HG03175 (cell line): ENCODE data around the gene ZNF414.

ENCODE experiments used
- ATAC-seq: cut with Tn5 transposase; IDR thresholded peaks from one replicate; pipeline ENCODE4 v1.9.1; 2021; ENCODE audit warnings: mild to moderate bottlenecking, moderate library complexity; ENCODE audit not compliant: unreplicated experiment

The ZNF414 gene

GRCh38 chr19:8491574-8491973 is 22.4 kb downstream of the ZNF414 start:
- ATAC-seq, result no peak

- ATAC-seq, result no peak
These were observed 23.1 kb downstream of the ZNF414 start for GRCh38 chr19:8490873-8491272.

- no peak for ATAC-seq
These were observed 23.6 kb downstream of the ZNF414 start for GRCh38 chr19:8490395-8490760.

- ATAC-seq, result no peak
These were observed 24.2 kb downstream of the ZNF414 start for GRCh38 chr19:8489561-8490394.

GRCh38 chr19:8488365-8488764 is 25.6 kb downstream of the ZNF414 start:
- ATAC-seq, result no peak

GRCh38 chr19:8487137-8487851 is 26.7 kb downstream of the ZNF414 start:
- no peak for ATAC-seq

GRCh38 chr19:8486661-8487136 is 27.3 kb downstream of the ZNF414 start:
- ATAC-seq, result no peak

- no peak for ATAC-seq
These were observed 28.2 kb downstream of the ZNF414 start for GRCh38 chr19:8485561-8486371.

GRCh38 chr19:8484331-8484894 is 29.6 kb downstream of the ZNF414 start:
- no peak for ATAC-seq

- no peak for ATAC-seq
These were observed 30.8 kb downstream of the ZNF414 start for GRCh38 chr19:8483165-8483564.

- no peak for ATAC-seq
These were observed 31.3 kb downstream of the ZNF414 start for GRCh38 chr19:8482696-8483095.

- ATAC-seq, result no peak
These were observed 32.4 kb downstream of the ZNF414 start for GRCh38 chr19:8481616-8482015.

GRCh38 chr19:8481201-8481600 is 32.8 kb downstream of the ZNF414 start:
- no peak for ATAC-seq

- ATAC-seq, result no peak
These were observed 35.4 kb downstream of the ZNF414 start for GRCh38 chr19:8478598-8478997.

GRCh38 chr19:8477889-8478288 is 36.1 kb downstream of the ZNF414 start:
- ATAC-seq, result no peak

GRCh38 chr19:8476524-8476923 is 37.4 kb downstream of the ZNF414 start:
- no peak for ATAC-seq

- no peak for ATAC-seq
These were observed 39.0 kb downstream of the ZNF414 start for GRCh38 chr19:8475005-8475404.

- ATAC-seq, result peak; percentile 55
These were observed 40.1 kb downstream of the ZNF414 start for GRCh38 chr19:8473648-8474476.

GRCh38 chr19:8469613-8470368 is 44.2 kb downstream of the ZNF414 start:
- ATAC-seq, result no peak
